Activated naive CD4-positive, alpha-beta T cell treated with anti-CD3 and anti-CD28 coated beads, Interleukin-2, amount 10 ng/mL, durations not matched to agents 7 days and 5 days (primary cell): ENCODE data around the gene TPX2.

Experiments used
- CTCF ChIA-PET: fragments of 350-600 bp; sonication (Branson Sonifier 250); formaldehyde crosslinking; loops from one replicate; lab custom pipeline; 2021; ENCODE audit warnings: antibody characterized with exemption; lab: Charles Lee
- DNase-seq: peaks from one replicate; pipeline ENCODE4 v3.0.0-alpha.2; 2020
- H3K27ac Mint-ChIP-seq: one replicate; pipeline ENCODE4 v1.8.0; 2021; ENCODE audit warnings: mild to moderate bottlenecking, moderate library complexity, mixed read lengths
- H3K27me3 Mint-ChIP-seq: one replicate; pipeline ENCODE4 v1.8.0; 2021; ENCODE audit warnings: mild to moderate bottlenecking, mixed read lengths
- H3K36me3 Mint-ChIP-seq: one replicate; pipeline ENCODE4 v1.8.0; 2021; ENCODE audit warnings: mixed read lengths
- H3K4me1 Mint-ChIP-seq: one replicate; pipeline ENCODE4 v1.8.0; 2021; ENCODE audit warnings: mixed read lengths
- H3K4me3 Mint-ChIP-seq: one replicate; pipeline ENCODE4 v1.8.0; 2021; ENCODE audit warnings: mild to moderate bottlenecking, moderate library complexity, mixed read lengths
- H3K9me3 Mint-ChIP-seq: one replicate; pipeline ENCODE4 v1.8.0; 2021; ENCODE audit warnings: mixed read lengths

TPX2 gene

GRCh38 chr20:31781945-31782344 is 42.9 kb downstream of the TPX2 start:
- Mint-ChIP-seq H3K27me3 (no peaks in the 10 kb centered on the region), H3K27ac (no peak overlapping the region), H3K36me3 (peaks cover 62% of the 10 kb centered on the region), H3K4me1 (no peaks in the 10 kb centered on the region), H3K9me3 (no peaks in the 10 kb centered on the region), H3K4me3 (no peak overlapping the region)
- no peak for DNase-seq
- CTCF ChIA-PET, result interaction anchor here (0.7 kb wide), 1 partner anchor 148 kb away, joined by 3 read pairs; no protein-coding TSS in a partner anchor

GRCh38 chr20:31784354-31785044 is 45.4 kb downstream of the TPX2 start:
- H3K9me3 Mint-ChIP-seq, result no peaks in the 10 kb centered on the region
- CTCF ChIA-PET, result no interaction called here
- no peaks in the 10 kb centered on the region for H3K4me1 Mint-ChIP-seq
- H3K36me3 Mint-ChIP-seq, result peaks cover 61% of the 10 kb centered on the region
- no peaks in the 10 kb centered on the region for H3K27me3 Mint-ChIP-seq
- no peak overlapping the region for H3K27ac Mint-ChIP-seq
- DNase-seq, result no peak
- H3K4me3 Mint-ChIP-seq, result no peak overlapping the region

- Mint-ChIP-seq H3K27me3 (no peaks in the 10 kb centered on the region), H3K9me3 (no peaks in the 10 kb centered on the region), H3K4me1 (no peaks in the 10 kb centered on the region), H3K4me3 (no peak overlapping the region), H3K36me3 (peaks cover 57% of the 10 kb centered on the region), H3K27ac (no peak overlapping the region)
- CTCF ChIA-PET, result no interaction called here
- DNase-seq, result no peak
Observed at GRCh38 chr20:31785089-31785488, 46.0 kb downstream of the TPX2 start.

GRCh38 chr20:31788578-31788977 is 49.5 kb downstream of the TPX2 start:
- CTCF ChIA-PET, result interaction anchor here (0.5 to 1.3 kb wide), 4 partner anchors 20 to 142 kb away, joined by 3 read pairs; no protein-coding TSS in a partner anchor
- no peaks in the 10 kb centered on the region for H3K27me3 Mint-ChIP-seq
- H3K36me3 Mint-ChIP-seq, result peaks cover 52% of the 10 kb centered on the region
- no peaks in the 10 kb centered on the region for H3K4me1 Mint-ChIP-seq
- H3K9me3 Mint-ChIP-seq, result no peaks in the 10 kb centered on the region
- no peak for DNase-seq
- H3K4me3 Mint-ChIP-seq, result no peak overlapping the region
- no peak overlapping the region for H3K27ac Mint-ChIP-seq

GRCh38 chr20:31790401-31790800 is 51.3 kb downstream of the TPX2 start:
- no peak overlapping the region for H3K27ac Mint-ChIP-seq
- no peaks in the 10 kb centered on the region for H3K27me3 Mint-ChIP-seq
- peaks cover 47% of the 10 kb centered on the region for H3K36me3 Mint-ChIP-seq
- CTCF ChIA-PET, result no interaction called here
- no peaks in the 10 kb centered on the region for H3K9me3 Mint-ChIP-seq
- DNase-seq, result no peak
- no peaks in the 10 kb centered on the region for H3K4me1 Mint-ChIP-seq
- H3K4me3 Mint-ChIP-seq, result no peak overlapping the region

GRCh38 chr20:31797364-31797763 is 58.3 kb downstream of the TPX2 start:
- Mint-ChIP-seq H3K4me3 (no peak overlapping the region), H3K27ac (no peak overlapping the region), H3K27me3 (no peaks in the 10 kb centered on the region), H3K4me1 (no peaks in the 10 kb centered on the region), H3K9me3 (no peaks in the 10 kb centered on the region), H3K36me3 (peaks cover 71% of the 10 kb centered on the region)
- CTCF ChIA-PET, result no interaction called here
- DNase-seq, result no peak

- DNase-seq, result no peak
- H3K36me3 Mint-ChIP-seq, result peaks cover 70% of the 10 kb centered on the region
- H3K9me3 Mint-ChIP-seq, result no peaks in the 10 kb centered on the region
- H3K4me1 Mint-ChIP-seq, result peaks cover 10% of the 10 kb centered on the region
- H3K4me3 Mint-ChIP-seq, result no peak overlapping the region
- CTCF ChIA-PET, result interaction anchor here (1.0 kb wide), 1 partner anchor 22 kb away, joined by 3 read pairs; no protein-coding TSS in a partner anchor
- H3K27ac Mint-ChIP-seq, result no peak overlapping the region
- no peaks in the 10 kb centered on the region for H3K27me3 Mint-ChIP-seq
Observed at GRCh38 chr20:31801508-31801907, 62.4 kb downstream of the TPX2 start.

- Mint-ChIP-seq H3K27me3 (no peaks in the 10 kb centered on the region), H3K36me3 (peaks cover 56% of the 10 kb centered on the region), H3K4me1 (peaks cover 10% of the 10 kb centered on the region), H3K4me3 (no peak overlapping the region), H3K27ac (no peak overlapping the region), H3K9me3 (no peaks in the 10 kb centered on the region)
- CTCF ChIA-PET, result interaction anchor here (0.6 kb wide), 1 partner anchor 137 kb away, joined by 5 read pairs; no protein-coding TSS in a partner anchor
- no peak for DNase-seq
Observed at GRCh38 chr20:31803552-31804291, 64.6 kb downstream of the TPX2 start.

- peak overlapping the region; percentile 6 for H3K27ac Mint-ChIP-seq
- no peaks in the 10 kb centered on the region for H3K9me3 Mint-ChIP-seq
- peaks cover 10% of the 10 kb centered on the region for H3K4me1 Mint-ChIP-seq
- no peak overlapping the region for H3K4me3 Mint-ChIP-seq
- CTCF ChIA-PET, result interaction anchor here (1.2 kb wide), 1 partner anchor 16 kb away, joined by 4 read pairs; no protein-coding TSS in a partner anchor
- peaks cover 34% of the 10 kb centered on the region for H3K36me3 Mint-ChIP-seq
- no peak for DNase-seq
- H3K27me3 Mint-ChIP-seq, result no peaks in the 10 kb centered on the region
Observed at GRCh38 chr20:31806564-31807355, 67.7 kb downstream of the TPX2 start.

GRCh38 chr20:31808481-31808880 is 69.4 kb downstream of the TPX2 start:
- Mint-ChIP-seq H3K27ac (no peak overlapping the region), H3K36me3 (peaks cover 22% of the 10 kb centered on the region), H3K4me1 (peaks cover 7% of the 10 kb centered on the region), H3K27me3 (no peaks in the 10 kb centered on the region), H3K9me3 (no peaks in the 10 kb centered on the region), H3K4me3 (no peak overlapping the region)
- no peak for DNase-seq
- CTCF ChIA-PET, result interaction anchor here (0.8 to 1.7 kb wide), 3 partner anchors 15 to 59 kb away, joined by 3 read pairs; no protein-coding TSS in a partner anchor

- Mint-ChIP-seq H3K4me3 (no peak overlapping the region), H3K27ac (no peak overlapping the region), H3K9me3 (no peaks in the 10 kb centered on the region), H3K4me1 (no peaks in the 10 kb centered on the region), H3K27me3 (no peaks in the 10 kb centered on the region), H3K36me3 (peaks cover 12% of the 10 kb centered on the region)
- CTCF ChIA-PET, result interaction anchor here (1.1 to 1.9 kb wide), 3 partner anchors 14 to 60 kb away, joined by 3 to 8 read pairs (median 3); no protein-coding TSS in a partner anchor
- DNase-seq, result no peak
Observed at GRCh38 chr20:31809661-31810060, 70.6 kb downstream of the TPX2 start.

- Mint-ChIP-seq H3K27ac (no peak overlapping the region), H3K4me3 (no peak overlapping the region), H3K27me3 (no peaks in the 10 kb centered on the region), H3K4me1 (no peaks in the 10 kb centered on the region), H3K36me3 (peaks cover 6% of the 10 kb centered on the region), H3K9me3 (no peaks in the 10 kb centered on the region)
- no peak for DNase-seq
- CTCF ChIA-PET, result interaction anchor here (0.9 to 1.9 kb wide), 3 partner anchors 12 to 180 kb away, joined by 3 to 8 read pairs (median 3); no protein-coding TSS in a partner anchor
Observed at GRCh38 chr20:31811198-31811597, 72.1 kb downstream of the TPX2 start.

GRCh38 chr20:31811796-31812728 is 73.0 kb downstream of the TPX2 start:
- CTCF ChIA-PET, result interaction anchor here (0.9 to 1.2 kb wide), 3 partner anchors 35 to 220 kb away, joined by 3 to 4 read pairs (median 3); no protein-coding TSS in a partner anchor
- Mint-ChIP-seq H3K4me1 (no peaks in the 10 kb centered on the region), H3K27ac (peak overlapping the region; percentile 30), H3K4me3 (no peak overlapping the region), H3K27me3 (no peaks in the 10 kb centered on the region), H3K9me3 (no peaks in the 10 kb centered on the region), H3K36me3 (peaks cover 1% of the 10 kb centered on the region)
- DNase-seq, result no peak
